ENCODE results near the gene SLU7. TPM values are rescaled to one million over a fixed set of nuclear protein-coding genes. Genes with fewer than 3 reads are reported as not detected.

SLU7 gene
- total RNA-seq, 1 donor from 2014 or later = 16.2 TPM

GRCh38 chr5:160451281-160451680, 32.4 kb upstream of the SLU7 start:
- Histone ChIP-seq H3K4me3 (ENCODE audit: low read length in 3 of 3) (no peak overlapping the region), H3K27ac (ENCODE audit: low read depth, low read length) (no peak overlapping the region), H3K9me3 (ENCODE audit: control insufficient read depth in 3 of 3, low read length in 3 of 3) (no peaks in the 10 kb centered on the region), H3K36me3 (ENCODE audit: control insufficient read depth in 3 of 3, insufficient read depth in 3 of 3, low read length in 3 of 3) (no peaks in the 10 kb centered on the region), H3K4me1 (ENCODE audit: control insufficient read depth in 3 of 3, insufficient read depth in 3 of 3, low read length in 3 of 3) (peaks cover 0 to 3% (median 0%) of the 10 kb centered on the region in 3 donors), H3K27me3 (ENCODE audit: control insufficient read depth in 3 of 3, insufficient read depth in 3 of 3, low read length in 3 of 3) (peaks cover 0 to 3% (median 0%) of the 10 kb centered on the region in 3 donors), H3K9ac (ENCODE audit: low read depth in 1 of 3, low read length in 3 of 3) (no peak overlapping the region)

GRCh38 chr5:160450164-160450932, 31.5 kb upstream of the SLU7 start:
- Histone ChIP-seq H3K27me3 (ENCODE audit: control insufficient read depth in 3 of 3, insufficient read depth in 3 of 3, low read length in 3 of 3) (no peaks in the 10 kb centered on the region), H3K4me3 (ENCODE audit: low read length in 3 of 3) (no peak overlapping the region), H3K4me1 (ENCODE audit: control insufficient read depth in 3 of 3, insufficient read depth in 3 of 3, low read length in 3 of 3) (peaks cover 0 to 3% (median 0%) of the 10 kb centered on the region in 3 donors), H3K36me3 (ENCODE audit: control insufficient read depth in 3 of 3, insufficient read depth in 3 of 3, low read length in 3 of 3) (no peaks in the 10 kb centered on the region), H3K9ac (ENCODE audit: low read depth in 1 of 3, low read length in 3 of 3) (no peak overlapping the region), H3K9me3 (ENCODE audit: control insufficient read depth in 3 of 3, low read length in 3 of 3) (no peaks in the 10 kb centered on the region), H3K27ac (ENCODE audit: low read depth, low read length) (no peak overlapping the region)

GRCh38 chr5:160449458-160449857, 30.6 kb upstream of the SLU7 start:
- H3K36me3 ChIP-seq (ENCODE audit: control insufficient read depth in 3 of 3, insufficient read depth in 3 of 3, low read length in 3 of 3) = no peaks in the 10 kb centered on the region
- no peak overlapping the region for H3K4me3 ChIP-seq (ENCODE audit: low read length in 3 of 3)
- H3K9ac ChIP-seq (ENCODE audit: low read depth in 1 of 3, low read length in 3 of 3) = no peak overlapping the region
- H3K9me3 ChIP-seq (ENCODE audit: control insufficient read depth in 3 of 3, low read length in 3 of 3) = no peaks in the 10 kb centered on the region
- H3K27ac ChIP-seq (ENCODE audit: low read depth, low read length) = no peak overlapping the region
- peaks cover 0 to 3% (median 0%) of the 10 kb centered on the region in 3 donors for H3K4me1 ChIP-seq (ENCODE audit: control insufficient read depth in 3 of 3, insufficient read depth in 3 of 3, low read length in 3 of 3)
- H3K27me3 ChIP-seq (ENCODE audit: control insufficient read depth in 3 of 3, insufficient read depth in 3 of 3, low read length in 3 of 3) = no peaks in the 10 kb centered on the region

- Histone ChIP-seq H3K4me1 (ENCODE audit: control insufficient read depth in 3 of 3, insufficient read depth in 3 of 3, low read length in 3 of 3) (peaks cover 0 to 3% (median 0%) of the 10 kb centered on the region in 3 donors), H3K27me3 (ENCODE audit: control insufficient read depth in 3 of 3, insufficient read depth in 3 of 3, low read length in 3 of 3) (no peaks in the 10 kb centered on the region), H3K36me3 (ENCODE audit: control insufficient read depth in 3 of 3, insufficient read depth in 3 of 3, low read length in 3 of 3) (no peaks in the 10 kb centered on the region), H3K9me3 (ENCODE audit: control insufficient read depth in 3 of 3, low read length in 3 of 3) (no peaks in the 10 kb centered on the region), H3K9ac (ENCODE audit: low read depth in 1 of 3, low read length in 3 of 3) (no peak overlapping the region), H3K4me3 (ENCODE audit: low read length in 3 of 3) (no peak overlapping the region), H3K27ac (ENCODE audit: low read depth, low read length) (no peak overlapping the region)
These were observed 30.0 kb upstream of the SLU7 start for GRCh38 chr5:160448886-160449285.

GRCh38 chr5:160445751-160446150, 26.9 kb upstream of the SLU7 start:
- Histone ChIP-seq H3K36me3 (ENCODE audit: control insufficient read depth in 3 of 3, insufficient read depth in 3 of 3, low read length in 3 of 3) (no peaks in the 10 kb centered on the region), H3K27ac (ENCODE audit: low read depth, low read length) (no peak overlapping the region)

GRCh38 chr5:160445132-160445531, 26.3 kb upstream of the SLU7 start:
- Histone ChIP-seq H3K27ac (ENCODE audit: low read depth, low read length) (no peak overlapping the region), H3K4me3 (ENCODE audit: low read length in 3 of 3) (no peak overlapping the region), H3K36me3 (ENCODE audit: control insufficient read depth in 3 of 3, insufficient read depth in 3 of 3, low read length in 3 of 3) (no peaks in the 10 kb centered on the region), H3K27me3 (ENCODE audit: control insufficient read depth in 3 of 3, insufficient read depth in 3 of 3, low read length in 3 of 3) (no peaks in the 10 kb centered on the region), H3K4me1 (ENCODE audit: control insufficient read depth in 3 of 3, insufficient read depth in 3 of 3, low read length in 3 of 3) (no peaks in the 10 kb centered on the region), H3K9me3 (ENCODE audit: control insufficient read depth in 3 of 3, low read length in 3 of 3) (no peaks in the 10 kb centered on the region), H3K9ac (ENCODE audit: low read depth in 1 of 3, low read length in 3 of 3) (no peak overlapping the region)

More at GRCh38 chr5:160445751-160446150, 26.9 kb upstream of the SLU7 start:
- Histone ChIP-seq H3K9me3 (ENCODE audit: control insufficient read depth in 3 of 3, low read length in 3 of 3) (no peaks in the 10 kb centered on the region), H3K4me1 (ENCODE audit: control insufficient read depth in 3 of 3, insufficient read depth in 3 of 3, low read length in 3 of 3) (no peaks in the 10 kb centered on the region), H3K27me3 (ENCODE audit: control insufficient read depth in 3 of 3, insufficient read depth in 3 of 3, low read length in 3 of 3) (no peaks in the 10 kb centered on the region), H3K9ac (ENCODE audit: low read depth in 1 of 3, low read length in 3 of 3) (no peak overlapping the region), H3K4me3 (ENCODE audit: low read length in 3 of 3) (no peak overlapping the region)

GRCh38 chr5:160444407-160444806, 25.5 kb upstream of the SLU7 start:
- H3K27me3 ChIP-seq (ENCODE audit: control insufficient read depth in 3 of 3, insufficient read depth in 3 of 3, low read length in 3 of 3) = no peaks in the 10 kb centered on the region
- H3K4me1 ChIP-seq (ENCODE audit: control insufficient read depth in 3 of 3, insufficient read depth in 3 of 3, low read length in 3 of 3) = no peaks in the 10 kb centered on the region
- H3K27ac ChIP-seq (ENCODE audit: low read depth, low read length) = no peak overlapping the region
- H3K9me3 ChIP-seq (ENCODE audit: control insufficient read depth in 3 of 3, low read length in 3 of 3) = no peaks in the 10 kb centered on the region
- no peak overlapping the region for H3K9ac ChIP-seq (ENCODE audit: low read depth in 1 of 3, low read length in 3 of 3)
- no peaks in the 10 kb centered on the region for H3K36me3 ChIP-seq (ENCODE audit: control insufficient read depth in 3 of 3, insufficient read depth in 3 of 3, low read length in 3 of 3)
- H3K4me3 ChIP-seq (ENCODE audit: low read length in 3 of 3) = no peak overlapping the region

GRCh38 chr5:160442824-160443431, 24.0 kb upstream of the SLU7 start:
- H3K27me3 ChIP-seq (ENCODE audit: control insufficient read depth in 3 of 3, insufficient read depth in 3 of 3, low read length in 3 of 3) = no peaks in the 10 kb centered on the region
- no peak overlapping the region for H3K27ac ChIP-seq (ENCODE audit: low read depth, low read length)
- H3K4me3 ChIP-seq (ENCODE audit: low read length in 3 of 3) = no peak overlapping the region
- H3K9me3 ChIP-seq (ENCODE audit: control insufficient read depth in 3 of 3, low read length in 3 of 3) = no peaks in the 10 kb centered on the region
- peaks cover 6 to 12% (median 7%) of the 10 kb centered on the region in 3 donors for H3K4me1 ChIP-seq (ENCODE audit: control insufficient read depth in 3 of 3, insufficient read depth in 3 of 3, low read length in 3 of 3)
- H3K36me3 ChIP-seq (ENCODE audit: control insufficient read depth in 3 of 3, insufficient read depth in 3 of 3, low read length in 3 of 3) = no peaks in the 10 kb centered on the region
- no peak overlapping the region for H3K9ac ChIP-seq (ENCODE audit: low read depth in 1 of 3, low read length in 3 of 3)

- Histone ChIP-seq H3K36me3 (ENCODE audit: control insufficient read depth in 3 of 3, insufficient read depth in 3 of 3, low read length in 3 of 3) (no peaks in the 10 kb centered on the region), H3K27ac (ENCODE audit: low read depth, low read length) (no peak overlapping the region), H3K9ac (ENCODE audit: low read depth in 1 of 3, low read length in 3 of 3) (no peak overlapping the region), H3K9me3 (ENCODE audit: control insufficient read depth in 3 of 3, low read length in 3 of 3) (no peaks in the 10 kb centered on the region), H3K27me3 (ENCODE audit: control insufficient read depth in 3 of 3, insufficient read depth in 3 of 3, low read length in 3 of 3) (no peaks in the 10 kb centered on the region), H3K4me1 (ENCODE audit: control insufficient read depth in 3 of 3, insufficient read depth in 3 of 3, low read length in 3 of 3) (peaks cover 6 to 12% (median 7%) of the 10 kb centered on the region in 3 donors), H3K4me3 (ENCODE audit: low read length in 3 of 3) (no peak overlapping the region)
These were observed 22.5 kb upstream of the SLU7 start for GRCh38 chr5:160441311-160441781.

GRCh38 chr5:160439205-160439600, 20.3 kb upstream of the SLU7 start:
- peaks cover 6 to 12% (median 7%) of the 10 kb centered on the region in 3 donors for H3K4me1 ChIP-seq (ENCODE audit: control insufficient read depth in 3 of 3, insufficient read depth in 3 of 3, low read length in 3 of 3)
- no peaks in the 10 kb centered on the region for H3K9me3 ChIP-seq (ENCODE audit: control insufficient read depth in 3 of 3, low read length in 3 of 3)
- no peak overlapping the region for H3K27ac ChIP-seq (ENCODE audit: low read depth, low read length)
- peak overlapping the region; percentile 17 to 69 (median 69) for H3K9ac ChIP-seq (ENCODE audit: low read depth in 1 of 3, low read length in 3 of 3)
- peak overlapping the region; percentile 68 to 78 (median 72) for H3K4me3 ChIP-seq (ENCODE audit: low read length in 3 of 3)
- no peaks in the 10 kb centered on the region for H3K36me3 ChIP-seq (ENCODE audit: control insufficient read depth in 3 of 3, insufficient read depth in 3 of 3, low read length in 3 of 3)
- H3K27me3 ChIP-seq (ENCODE audit: control insufficient read depth in 3 of 3, insufficient read depth in 3 of 3, low read length in 3 of 3) = peaks cover 0 to 6% (median 5%) of the 10 kb centered on the region in 3 donors
